CD1c-positive myeloid dendritic cell (primary cell): Measurements from ENCODE around the gene PLXND1.

Source experiments
- DNase-seq: peaks from one replicate; pipeline ENCODE4 v3.0.0-alpha.2; 2016; ENCODE audit errors: extremely low spot score

Gene PLXND1

DNA sequence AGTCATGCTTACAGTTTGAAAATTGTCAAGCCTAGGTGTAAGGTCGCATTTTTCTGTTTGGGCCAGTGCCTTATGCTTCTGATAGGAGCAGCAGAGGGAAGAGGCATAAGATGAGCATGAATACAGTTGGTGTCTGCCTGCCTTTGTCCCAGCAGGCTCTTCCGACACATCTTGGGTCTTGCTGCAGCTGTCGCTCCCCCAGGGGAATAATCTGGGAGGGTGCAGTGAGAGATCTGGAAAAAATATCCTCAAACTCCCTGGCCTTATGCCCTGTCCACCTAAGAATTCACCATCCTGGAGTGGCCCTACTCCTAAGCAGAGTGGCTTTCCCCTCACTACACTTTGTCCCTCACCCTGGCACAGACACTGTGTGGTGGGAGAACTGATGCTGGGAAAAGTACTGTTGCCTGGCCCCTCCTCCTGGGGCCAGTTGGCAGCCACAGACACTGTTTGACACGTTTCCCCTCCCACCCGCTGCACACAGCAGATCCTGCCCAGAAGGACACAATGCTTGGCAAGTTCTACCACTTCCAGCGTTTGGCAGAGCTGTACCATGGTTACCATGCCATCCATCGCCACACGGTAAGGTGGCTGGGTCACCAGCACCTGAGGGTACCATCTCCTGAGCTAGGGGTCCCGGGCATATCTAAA lies 99.2 kb downstream of the PLXND1 start:
- DNase-seq, result no peak

DNA sequence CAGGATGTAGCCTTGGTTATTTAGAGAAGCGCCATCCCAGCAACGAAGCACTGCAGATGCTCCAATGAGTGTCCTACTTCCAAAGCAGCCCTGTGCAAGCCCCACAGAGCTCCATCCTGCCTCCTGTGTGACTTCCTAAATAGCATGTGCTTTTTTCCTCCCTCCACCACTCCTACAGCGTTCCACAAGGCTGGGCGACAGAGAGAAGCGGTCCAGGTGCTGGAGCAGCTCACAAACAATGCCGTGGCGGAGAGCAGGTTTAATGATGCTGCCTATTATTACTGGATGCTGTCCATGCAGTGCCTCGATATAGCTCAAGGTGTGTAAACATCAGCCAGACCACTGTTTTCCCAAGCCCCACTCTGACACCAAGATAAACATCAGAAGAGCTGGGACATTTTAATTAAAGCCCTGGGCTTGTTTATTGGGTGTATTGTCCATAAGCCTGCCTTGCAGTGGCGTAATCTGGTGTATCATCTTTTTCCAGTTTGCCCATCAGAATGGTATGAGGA lies 100.2 kb downstream of the PLXND1 start:
- no peak for DNase-seq

DNA sequence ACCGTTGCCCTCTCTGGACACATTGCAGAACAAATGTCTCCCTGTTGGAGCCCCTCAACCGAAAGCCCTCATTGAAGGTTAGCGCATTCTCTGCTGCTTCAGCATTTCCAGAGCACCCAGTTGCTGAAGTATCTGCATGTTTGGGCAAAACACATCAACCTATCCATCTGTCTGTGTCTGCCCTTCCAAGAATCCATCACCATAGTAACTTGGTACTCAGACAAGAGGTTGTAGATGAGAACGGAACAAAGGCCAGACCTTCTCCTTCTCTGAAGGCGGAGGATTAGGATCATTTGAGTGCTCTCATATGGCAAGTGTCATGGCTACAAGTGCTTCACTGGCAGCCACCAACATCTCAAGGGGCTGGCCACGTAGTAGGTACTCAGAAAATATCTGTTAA lies 101.1 kb downstream of the PLXND1 start:
- DNase-seq, result no peak
